Fibroblast of mammary gland (primary cell): ENCODE results near the gene EIF2AK2.

ENCODE experiments used
- DNase-seq: peaks from one replicate; pipeline ENCODE4 v3.0.0-alpha.2; 2010; ENCODE audit warnings: low read depth
- H3K4me3 ChIP-seq: 2 replicates; pipeline ENCODE4 v1.5.1; 2011; ENCODE audit warnings: low read depth, mild to moderate bottlenecking, low read length, moderate library complexity; ENCODE audit not compliant: control insufficient read depth
- TF ChIP-seq, protein P1 (sequence below): conservative IDR thresholded peaks from 2 replicates; pipeline ENCODE4 v1.5.1; 2011; ENCODE audit warnings: low read depth, low read length, inconsistent platforms; ENCODE audit not compliant: control insufficient read depth, insufficient read depth

EIF2AK2 gene

DNA sequence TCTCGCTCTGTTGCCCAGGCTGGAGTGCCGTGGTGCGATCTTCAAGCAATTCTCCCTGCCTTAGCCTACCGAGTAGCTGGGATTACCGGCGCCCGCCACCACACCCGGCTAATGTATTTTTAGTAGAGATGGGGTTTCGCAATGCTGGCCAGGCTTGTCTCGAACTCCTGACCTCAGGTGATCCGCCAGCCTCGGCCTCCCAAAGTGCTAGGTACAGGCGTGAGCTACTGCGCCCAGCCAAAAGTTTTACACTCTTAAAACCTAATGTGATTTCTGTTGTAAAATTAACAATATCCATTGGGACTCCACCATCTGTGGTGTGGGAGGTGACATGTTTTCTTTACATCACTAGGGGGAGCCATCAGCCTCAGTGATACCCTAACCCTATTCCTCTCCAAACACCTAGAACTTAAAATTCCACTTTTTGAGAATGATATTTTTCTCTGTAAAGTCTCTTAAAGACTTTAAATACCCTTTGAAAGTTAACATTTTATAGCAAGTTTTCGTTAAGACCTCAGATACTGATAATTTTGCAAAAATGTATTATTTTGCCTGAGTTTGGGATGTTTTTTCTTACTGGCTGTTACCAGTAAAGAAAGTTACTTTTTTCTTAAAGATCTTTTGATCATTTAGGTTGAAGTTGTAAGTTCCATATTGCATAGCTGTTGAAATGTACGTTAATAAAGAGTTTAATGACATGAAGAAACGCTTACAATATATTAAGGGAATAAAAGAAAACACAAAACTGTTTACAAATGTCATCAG lies 11.6 kb upstream of the EIF2AK2 start:
- TF ChIP-seq, protein P1, sequence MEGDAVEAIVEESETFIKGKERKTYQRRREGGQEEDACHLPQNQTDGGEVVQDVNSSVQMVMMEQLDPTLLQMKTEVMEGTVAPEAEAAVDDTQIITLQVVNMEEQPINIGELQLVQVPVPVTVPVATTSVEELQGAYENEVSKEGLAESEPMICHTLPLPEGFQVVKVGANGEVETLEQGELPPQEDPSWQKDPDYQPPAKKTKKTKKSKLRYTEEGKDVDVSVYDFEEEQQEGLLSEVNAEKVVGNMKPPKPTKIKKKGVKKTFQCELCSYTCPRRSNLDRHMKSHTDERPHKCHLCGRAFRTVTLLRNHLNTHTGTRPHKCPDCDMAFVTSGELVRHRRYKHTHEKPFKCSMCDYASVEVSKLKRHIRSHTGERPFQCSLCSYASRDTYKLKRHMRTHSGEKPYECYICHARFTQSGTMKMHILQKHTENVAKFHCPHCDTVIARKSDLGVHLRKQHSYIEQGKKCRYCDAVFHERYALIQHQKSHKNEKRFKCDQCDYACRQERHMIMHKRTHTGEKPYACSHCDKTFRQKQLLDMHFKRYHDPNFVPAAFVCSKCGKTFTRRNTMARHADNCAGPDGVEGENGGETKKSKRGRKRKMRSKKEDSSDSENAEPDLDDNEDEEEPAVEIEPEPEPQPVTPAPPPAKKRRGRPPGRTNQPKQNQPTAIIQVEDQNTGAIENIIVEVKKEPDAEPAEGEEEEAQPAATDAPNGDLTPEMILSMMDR, result peak; percentile 77
- no peak overlapping the region for H3K4me3 ChIP-seq
- DNase-seq, result peak; percentile 56

DNA sequence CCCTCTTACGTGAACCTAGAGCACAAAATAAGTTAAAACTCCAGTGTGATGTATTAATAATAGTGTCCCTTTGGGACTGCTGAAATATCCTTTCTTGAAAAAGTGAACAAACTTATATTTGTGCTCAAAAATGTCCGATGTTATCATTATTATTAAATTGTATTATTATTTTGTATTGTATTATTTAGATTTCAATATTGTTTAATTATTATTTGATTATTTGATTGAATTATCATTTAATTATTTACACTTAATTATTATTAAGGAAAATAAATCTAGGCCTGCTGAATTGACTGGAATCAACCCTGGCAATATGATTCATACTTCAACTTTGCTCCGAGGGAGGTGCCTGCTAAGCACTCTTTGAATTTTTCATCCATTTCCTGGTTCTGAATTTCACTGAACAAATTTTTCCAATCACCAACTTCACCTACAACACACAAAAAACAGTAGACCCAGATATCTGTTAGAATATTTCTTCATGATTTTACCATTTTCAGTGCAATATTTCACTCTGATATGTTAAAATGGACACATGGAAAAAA lies 10.9 kb upstream of the EIF2AK2 start:
- TF ChIP-seq, protein P1, result no peak
- peak; percentile 18 for DNase-seq
- no peak overlapping the region for H3K4me3 ChIP-seq

DNA sequence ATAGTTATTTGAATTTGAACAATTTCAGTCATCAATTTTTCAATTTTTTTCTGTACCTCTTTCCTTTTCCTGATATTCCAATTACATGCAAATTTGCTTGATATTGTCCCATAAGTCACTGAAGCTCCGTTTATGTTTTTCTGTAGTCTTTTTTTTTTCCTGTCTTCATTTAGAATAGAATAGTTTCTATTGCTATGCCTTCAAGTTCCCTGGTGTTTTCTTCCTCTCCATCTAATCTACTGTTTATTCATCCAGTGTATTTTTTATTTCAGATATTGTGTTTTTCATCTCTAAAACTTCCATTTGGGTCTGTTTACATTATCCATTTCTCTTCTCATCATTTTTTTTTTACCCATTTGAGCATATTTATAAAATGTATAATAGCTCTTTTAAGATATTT lies 8.0 kb upstream of the EIF2AK2 start:
- TF ChIP-seq, protein P1, result no peak
- no peak overlapping the region for H3K4me3 ChIP-seq
- no peak for DNase-seq

GRCh38 chr2:37156071-37156856 lies 516 bp downstream of the EIF2AK2 start:
- H3K4me3 ChIP-seq, result peak overlapping the region; percentile 74
- peak; percentile 46 for DNase-seq
- TF ChIP-seq, protein P1, result no peak

DNA sequence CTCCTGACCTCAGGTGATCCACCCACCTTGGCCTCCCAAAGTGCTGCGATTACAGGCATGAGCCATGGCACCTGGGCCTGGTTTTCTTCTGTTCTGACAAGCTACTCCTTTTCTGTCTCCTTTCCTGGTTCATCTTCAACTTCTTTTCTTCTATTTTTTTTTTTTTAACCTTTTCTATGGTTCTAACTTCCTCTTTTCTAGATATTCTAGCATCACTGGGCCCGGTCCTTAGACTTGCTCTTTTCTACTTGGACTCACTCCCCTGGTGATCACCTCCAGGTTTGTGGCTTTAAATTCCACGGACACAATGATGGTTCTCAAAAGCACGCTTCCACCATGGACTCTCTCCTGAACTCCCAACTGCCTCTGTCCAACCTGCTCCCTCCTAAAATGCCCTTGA lies 2.0 kb downstream of the EIF2AK2 start:
- no peak overlapping the region for H3K4me3 ChIP-seq
- TF ChIP-seq, protein P1, result no peak
- no peak for DNase-seq

- no peak for DNase-seq
- H3K4me3 ChIP-seq, result no peak overlapping the region
- TF ChIP-seq, protein P1, result no peak
Measured at GRCh38 chr2:37153224-37153623, 3.6 kb downstream of the EIF2AK2 start.
